K562 (cell line): ENCODE measurements around the gene SHANK3. TPM values are rescaled to one million over a fixed set of nuclear protein-coding genes. Genes with fewer than 3 reads are reported as not detected.

ENCODE experiments used
- ATAC-seq: fragments of 200-7000 bp; cut with Tn5 transposase; 3 replicates; pipeline ENCODE4 v1.9.1; 2020; ENCODE audit warnings: moderate library complexity
- Bru-seq: library from RNA; stranded (reverse); fragments of 400-500 nt; gene quantifications from one replicate; lab custom pipeline; 2021; lab: Mats Ljungman, UMichigan
- BruChase-seq, 2 experiments: library from RNA; stranded (reverse); fragments of 400-500 nt; gene quantifications; one replicate each; lab custom pipeline; 2021; lab: Mats Ljungman, UMichigan
- BruUV-seq: library from RNA; stranded (reverse); fragments of 400-500 nt; replicated peaks from 2 replicates; lab custom pipeline; 2021; lab: Mats Ljungman, UMichigan
- CTCF ChIA-PET: fragments of 300-600 bp; formaldehyde crosslinking; extraction: SDS; loops from one replicate; lab custom pipeline; 2021; ENCODE audit warnings: low intra/inter-chr PET ratio; lab: Yijun Ruan, JAX
- POLR2A ChIA-PET: fragments of 300-600, 350-650 bp; sonication (Branson Sonifier 250); formaldehyde crosslinking; extraction: SDS; loops from one replicate; lab custom pipeline; 2021; ENCODE audit warnings: antibody characterized with exemption, inconsistent platforms; lab: Yijun Ruan, JAX
- DNase-seq, 4 experiments: peaks; one replicate each; pipeline versions ENCODE4 v3.0.0 to v3.0.0-alpha.2; 2011 to 2018; ENCODE audit warnings: low spot score in 3 of 4, mixed read lengths in 3 of 4; ENCODE audit errors: extremely low read depth in 1 of 4
- FAIRE-seq: peaks from 2 replicates; lab custom pipeline; 2011; peaks lifted over from hg19 to GRCh38; lab: Jason Lieb, UNC
- H2AFZ ChIP-seq: 2 replicates; pipeline ENCODE4 v1.6.0; 2011; ENCODE audit warnings: low read depth, low read length, control low read depth, inconsistent platforms
- H3K27ac ChIP-seq: fragments of 200-600 bp; 3 replicates; pipeline ENCODE4 v1.8.0; 2011; ENCODE audit warnings: low read depth, mild to moderate bottlenecking, control low read depth, inconsistent platforms, low read length, moderate library complexity, mixed read lengths; ENCODE audit errors: extremely low read depth
- H3K27me3 ChIP-seq, 2 experiments: fragments of 300-600 bp in 1 of 2; 2 replicates in 1 of 2; 3 replicates in 1 of 2; pipeline versions ENCODE4 v1.6.0 to v1.8.0; 2011; ENCODE audit warnings: inconsistent platforms in 2 of 2, low read length in 2 of 2, mild to moderate bottlenecking in 1 of 2, mixed read lengths in 1 of 2, moderate library complexity in 1 of 2; ENCODE audit not compliant: control insufficient read depth in 2 of 2, insufficient read depth in 2 of 2
- H3K36me3 ChIP-seq: fragments of 300-600 bp; 3 replicates; pipeline ENCODE4 v1.8.0; 2011; ENCODE audit warnings: mild to moderate bottlenecking, low read length, inconsistent platforms; ENCODE audit not compliant: control insufficient read depth, insufficient read depth
- H3K4me1 ChIP-seq, 2 experiments: fragments of 200-600 bp in 1 of 2; replicated peaks in 1 of 2; 2 replicates in 1 of 2; 3 replicates in 1 of 2; pipeline versions ENCODE4 v1.5.1 to v1.8.0; 2011; ENCODE audit warnings: inconsistent platforms in 2 of 2, low read length in 2 of 2, mild to moderate bottlenecking in 1 of 2, mixed read lengths in 1 of 2, moderate library complexity in 1 of 2; ENCODE audit not compliant: control insufficient read depth in 2 of 2, insufficient read depth in 2 of 2
- H3K4me2 ChIP-seq: 2 replicates; pipeline ENCODE4 v1.6.1; 2011; ENCODE audit warnings: low read length, control low read depth, inconsistent platforms, mixed read lengths; ENCODE audit not compliant: insufficient read depth
- H3K4me3 ChIP-seq: fragments of 200-600 bp; sonication (generic), shearing (Covaris generic); 2 replicates; pipeline ENCODE4 v1.5.1; 2016; ENCODE audit warnings: control low read depth, inconsistent platforms
- H3K79me2 ChIP-seq: fragments of 200-600 bp; 3 replicates; pipeline ENCODE4 v1.8.0; 2011; ENCODE audit warnings: low read length, inconsistent platforms; ENCODE audit not compliant: control insufficient read depth, insufficient read depth
- H3K9ac ChIP-seq, 2 experiments: 2 replicates each; pipeline versions ENCODE4 v1.6.0 to v1.6.1; 2011; ENCODE audit warnings: low read depth in 2 of 2, low read length in 2 of 2, control low read depth in 1 of 2, inconsistent platforms in 1 of 2, mild to moderate bottlenecking in 1 of 2, mixed read lengths in 1 of 2; ENCODE audit not compliant: insufficient read depth in 1 of 2
- H3K9me1 ChIP-seq: one replicate; pipeline ENCODE4 v1.6.0; 2011; ENCODE audit warnings: inconsistent platforms, mild to moderate bottlenecking, low read length, moderate library complexity; ENCODE audit not compliant: control insufficient read depth, insufficient read depth
- H3K9me3 ChIP-seq: replicated peaks from 2 replicates; pipeline ENCODE4 v1.5.1; 2011; ENCODE audit warnings: low read depth, low read length, inconsistent platforms; ENCODE audit not compliant: control insufficient read depth, insufficient read depth
- H4K20me1 ChIP-seq: replicated peaks from 2 replicates; pipeline ENCODE4 v1.6.1; 2011; ENCODE audit warnings: low read length, inconsistent platforms, mixed read lengths; ENCODE audit not compliant: control insufficient read depth, insufficient read depth
- FUS ChIP-seq: fragments of 200-400 bp; formaldehyde crosslinking; optimal IDR thresholded peaks from 2 replicates; pipeline ENCODE3; 2017; ENCODE audit warnings: low read depth, low read length
- RNF219 ChIP-seq: fragments of 250-450 bp; sonication (Bioruptor Pico); IDR thresholded peaks from 2 replicates; pipeline ENCODE4 v1.5.0; 2022; ENCODE audit warnings: mild to moderate bottlenecking
- TFAM ChIP-seq: fragments of 250-450 bp; sonication (Bioruptor Pico); conservative IDR thresholded peaks from 2 replicates; pipeline ENCODE4 v1.5.0; 2021; ENCODE audit warnings: mild to moderate bottlenecking, moderate library complexity
- UBTF ChIP-seq, 2 experiments: IDR thresholded peaks; 2 replicates each; pipeline ENCODE4 v1.6.1; 2012; ENCODE audit warnings: improper control_type of control experiment in 2 of 2, low read depth in 2 of 2, low read length in 2 of 2, borderline replicate concordance in 1 of 2
- ZNF431 ChIP-seq: sonication (generic); formaldehyde crosslinking; IDR thresholded peaks from 2 replicates; pipeline ENCODE4 v1.8.0; 2022; ENCODE audit warnings: mild to moderate bottlenecking, missing genetic modification reagents
- WGBS: fragments of 100-300 bp; shearing (Covaris generic); methylation state at CpG from one replicate; pipeline ENCODE4 v1.1.6; 2016; ENCODE audit warnings: low coverage, mixed read lengths; ENCODE audit not compliant: insufficient coverage; ENCODE audit errors: missing lambda C conversion rate; 5-methylcytosine and 5-hydroxymethylcytosine counted together
- in situ Hi-C: fragments of 300-500 bp; cut with MboI; formaldehyde crosslinking; loops from 4 replicates; pipeline ENCODE4 v1.15.0; 2018; ENCODE audit warnings: inconsistent platforms, mixed read lengths
- intact Hi-C: fragments of 100-400 bp; cut with micrococcal nuclease; formaldehyde crosslinking; loops from 2 replicates; pipeline ENCODE4 v1.14.2; 2022
- long read RNA-seq, 3 experiments: library from polyadenylated mRNA in 2 of 3; library from RNA in 1 of 3; unstranded in 2 of 3; stranded (forward) in 1 of 3; transcript quantifications; one replicate each; pipeline ENCODE4 v2.0.0, GENCODE V29; 2019 to 2022
- polyA minus RNA-seq, 3 experiments: library from RNA; depleted of rRNA, polyadenylated mRNA; stranded (reverse); fragments of >200 nt; gene quantifications; 2 replicates each; pipeline ENCODE4 v1.2.3, GENCODE V29; 2011
- polyA plus RNA-seq, 8 experiments: library from polyadenylated mRNA; depleted of rRNA in 4 of 8; stranded (reverse) in 5 of 8; unstranded in 3 of 8; fragments of >200 nt; fragmentation: Nextera tagmentation in 2 of 8; fragmentation: Illumina TruSeq in 1 of 8; extraction: Ambion mirVana in 2 of 8; extraction: Trizol in 1 of 8; gene quantifications; 2 replicates each; pipeline versions ENCODE4 v1.2.1 to v1.2.3, GENCODE V29; 2011 to 2014; ENCODE audit warnings: inconsistent platforms in 1 of 8, missing spikeins in 1 of 8
- total RNA-seq, 7 experiments: library from RNA; depleted of rRNA in 6 of 7; stranded (reverse); fragments of >200 nt in 6 of 7; fragmentation: Illumina TruSeq in 2 of 7; extraction: Trizol in 2 of 7; gene quantifications; 2 replicates each; pipeline versions ENCODE4 v1.2.1 to v1.2.3, GENCODE V29; 2011 to 2021; ENCODE audit warnings: low replicate concordance in 1 of 7

Gene SHANK3
- total RNA-seq (2011; cell fraction: chromatin; rRNA removed; ENCODE audit: low replicate concordance): 0.21 and 0.37 TPM in 2 replicates
- total RNA-seq (2011; cell fraction: nucleolus; rRNA removed): 0.13 and 0.17 TPM in 2 replicates
- 0.08 and 0.15 TPM in 2 replicates for total RNA-seq (2011; cell fraction: nucleoplasm; rRNA removed)
- 0.04 TPM in 1 of 2 replicates, not detected in the other for total RNA-seq (2014; rRNA removed)
- total RNA-seq (2014; rRNA removed; fragmentation: Illumina TruSeq; extraction: Trizol): not detected in 2 replicates
- not detected in 2 replicates for total RNA-seq (2015; rRNA removed; fragmentation: Illumina TruSeq; extraction: Trizol)
- total RNA-seq (2021): 0.07 and 0.13 TPM in 2 replicates
- polyA plus RNA-seq (2011; rRNA removed): 0.01 TPM in 2 replicates
- 0.03 TPM in 2 replicates for polyA plus RNA-seq (2011; cell fraction: cytosol; rRNA removed)
- polyA plus RNA-seq (2011; cell fraction: nucleus; rRNA removed): 0.07 and 0.18 TPM in 2 replicates
- polyA plus RNA-seq (2012): 0.01 and 0.04 TPM in 2 replicates
- polyA plus RNA-seq (2014; fragmentation: Illumina TruSeq; extraction: Trizol): not detected in 2 replicates
- polyA plus RNA-seq (2014; fragmentation: Nextera tagmentation; extraction: Ambion mirVana): not detected
- polyA plus RNA-seq (2014; rRNA removed): 0.03 TPM in 1 of 2 replicates, not detected in the other
- not detected in 2 replicates for polyA minus RNA-seq (2011; rRNA and poly(A)+ RNA removed)
- 0.10 TPM in 1 of 2 replicates, not detected in the other for polyA minus RNA-seq (2011; cell fraction: cytosol; rRNA and poly(A)+ RNA removed)
- polyA minus RNA-seq (2011; cell fraction: nucleus; rRNA and poly(A)+ RNA removed): under 0.01 and 0.13 TPM in 2 replicates
- percentile 14 among the genes with signal in this experiment for Bru-seq, nascent RNA
- BruChase-seq, experiment 1, labeled RNA remaining after a 2-hour chase: percentile 13 among the genes with signal in this experiment
- percentile 16 among the genes with signal in this experiment for BruChase-seq, experiment 2, labeled RNA remaining after a 6-hour chase
- long read RNA-seq, experiment 1: 0 reads
- long read RNA-seq, experiment 2: 0 reads
- long read RNA-seq, experiment 3: 0 reads

GRCh38 chr22:50672471-50673230 is at the start of gene SHANK3:
Gene SHANK3, plus strand, starts transcription at chr22:50672823.
- in situ Hi-C loops: no loop called here
- TF ChIP-seq FUS: no peak
- no peak for TF ChIP-seq RNF219
- TF ChIP-seq UBTF (IDR thresholded peaks at IDR 0.05; ENCODE audit: borderline replicate concordance in 1 of 2, low read depth in 2 of 2, low read length in 2 of 2): 0 out of 4 replicates have a peak, but pooled peaks of 1 of the 2 experiments have one; percentile 66
- peak; percentile 72; the same call in 1 of the 2 replicates for TF ChIP-seq ZNF431 (CRISPR knock-in tag)
- no peak for TF ChIP-seq TFAM (CRISPR knock-in tag)
- H3K9me3 ChIP-seq: no peaks in the 10 kb centered on the region
- peak in 3 of 4 experiments; percentile 5 to 13 (median 8) for DNase-seq
- H3K4me1 ChIP-seq: peaks cover 0 to 21% of the 10 kb centered on the region in 2 experiments; a peak in 1 of 5 replicates
- ATAC-seq: peak; percentile 42; the same call in 2 of the 3 replicates
- ChIA-PET POLR2A (no interaction called here), CTCF (no interaction called here)
- no peaks in the 10 kb centered on the region for H3K9me1 ChIP-seq
- peaks cover 4 to 29% of the 10 kb centered on the region in 2 experiments; a peak in 4 of 5 replicates for H3K27me3 ChIP-seq
- H2AFZ ChIP-seq: no peak within 1 kb of the TSS
- no peak within 1 kb of the TSS for H3K27ac ChIP-seq
- H3K9ac ChIP-seq: no peak within 1 kb of the TSS
- no peak within 1 kb of the TSS for H3K4me2 ChIP-seq
- intact Hi-C loops: no loop called here
- H3K4me3 ChIP-seq: no peak within 1 kb of the TSS
- WGBS: 6% methylated on average over 14 of the region's 23 CpGs
- H3K36me3 ChIP-seq: no peaks in the 10 kb centered on the region
- BruUV-seq: no TSS peak
- FAIRE-seq: no peak
- H4K20me1 ChIP-seq: no peaks in the 10 kb centered on the region
- no peaks in the 10 kb centered on the region for H3K79me2 ChIP-seq
